ENCODE data around the gene CFAP107. TPM values are rescaled to one million over a fixed set of nuclear protein-coding genes. Genes with fewer than 3 reads are reported as not detected.

Gene CFAP107
- polyA plus RNA-seq, 1 donor from 2014 or later: not detected

- Histone ChIP-seq H3K4me2 (ENCODE audit: low read length) (no peak overlapping the region), H3K27me3 (ENCODE audit: insufficient read depth, low read depth, low read length) (no peaks in the 10 kb centered on the region), H3K9ac (ENCODE audit: low read length) (no peak overlapping the region), H2AFZ (ENCODE audit: low read depth, low read length) (no peak overlapping the region), H3K36me3 (ENCODE audit: insufficient read depth, low read length) (no peaks in the 10 kb centered on the region), H3K4me3 (ENCODE audit: low read length) (no peak overlapping the region), H3K9me3 (ENCODE audit: low read length) (no peaks in the 10 kb centered on the region), H3K9me2 (ENCODE audit: insufficient read depth, low read length) (no peaks in the 10 kb centered on the region), H3F3A (ENCODE audit: insufficient read depth, low read length, poor library complexity, severe bottlenecking) (no peaks in the 10 kb centered on the region), H4K20me1 (ENCODE audit: insufficient read depth) (no peaks in the 10 kb centered on the region), H3K27ac (ENCODE audit: low read length) (no peak overlapping the region), H3K79me2 (replicated peaks; ENCODE audit: insufficient read depth, low read length) (no peaks in the 10 kb centered on the region)
- TF ChIP-seq RAD21 (conservative IDR thresholded peaks at IDR 0.05) (no peak), SMC3 (conservative IDR thresholded peaks at IDR 0.05; ENCODE audit: poor library complexity) (no peak), CTCF (IDR thresholded peaks at IDR 0.05; ENCODE audit: poor library complexity, severe bottlenecking) (no peak), TAF1 (IDR thresholded peaks at IDR 0.05; ENCODE audit: low read depth) (no peak), MXI1 (conservative IDR thresholded peaks at IDR 0.05; ENCODE audit: poor library complexity, severe bottlenecking) (no peak), EZH2 (IDR thresholded peaks at IDR 0.05; ENCODE audit: borderline replicate concordance, insufficient read depth, low read length, poor library complexity, severe bottlenecking) (no peak), POLR2AphosphoS5 (IDR thresholded peaks at IDR 0.05) (no peak), EP300 (conservative IDR thresholded peaks at IDR 0.05; ENCODE audit: poor library complexity, severe bottlenecking) (no peak), REST (IDR thresholded peaks at IDR 0.05; ENCODE audit: borderline replicate concordance) (no peak)
These were observed 31.1 kb upstream of the CFAP107 start for GRCh38 chr1:12714710-12715475.

- Histone ChIP-seq H3K4me2 (ENCODE audit: low read length) (no peak within 1 kb of the TSS), H3F3A (ENCODE audit: insufficient read depth, low read length, poor library complexity, severe bottlenecking) (no peaks in the 10 kb centered on the region), H3K4me3 (ENCODE audit: low read length) (no peak within 1 kb of the TSS), H3K9ac (ENCODE audit: low read length) (no peak within 1 kb of the TSS), H3K27ac (ENCODE audit: low read length) (no peak within 1 kb of the TSS), H3K79me2 (replicated peaks; ENCODE audit: insufficient read depth, low read length) (no peaks in the 10 kb centered on the region), H3K36me3 (ENCODE audit: insufficient read depth, low read length) (no peaks in the 10 kb centered on the region), H2AFZ (ENCODE audit: low read depth, low read length) (no peak within 1 kb of the TSS), H3K9me2 (ENCODE audit: insufficient read depth, low read length) (no peaks in the 10 kb centered on the region), H3K27me3 (ENCODE audit: insufficient read depth, low read depth, low read length) (no peaks in the 10 kb centered on the region), H3K9me3 (ENCODE audit: low read length) (no peaks in the 10 kb centered on the region), H4K20me1 (ENCODE audit: insufficient read depth) (no peaks in the 10 kb centered on the region)
- TF ChIP-seq SMC3 (conservative IDR thresholded peaks at IDR 0.05; ENCODE audit: poor library complexity) (no peak), EZH2 (IDR thresholded peaks at IDR 0.05; ENCODE audit: borderline replicate concordance, insufficient read depth, low read length, poor library complexity, severe bottlenecking) (no peak), RAD21 (conservative IDR thresholded peaks at IDR 0.05) (no peak), EP300 (conservative IDR thresholded peaks at IDR 0.05; ENCODE audit: poor library complexity, severe bottlenecking) (no peak), REST (IDR thresholded peaks at IDR 0.05; ENCODE audit: borderline replicate concordance) (no peak), POLR2AphosphoS5 (IDR thresholded peaks at IDR 0.05) (no peak), TAF1 (IDR thresholded peaks at IDR 0.05; ENCODE audit: low read depth) (no peak), MXI1 (conservative IDR thresholded peaks at IDR 0.05; ENCODE audit: poor library complexity, severe bottlenecking) (no peak), CTCF (IDR thresholded peaks at IDR 0.05; ENCODE audit: poor library complexity, severe bottlenecking) (no peak)
These were observed 30.0 kb upstream of the CFAP107 start, which contains the start of gene AADACL3 for GRCh38 chr1:12715896-12716437. AADACL3 (plus strand) TSS chr1:12716110; CDS start chr1:12716177, 67 bp downstream.

Measured in neural cell (in vitro differentiated cells).